ACHN (cell line): ENCODE results near the gene ACOX1.

Source experiments
- DNase-seq: peaks from one replicate; pipeline ENCODE4 v3.0.0-alpha.2; 2015
- in situ Hi-C: cut with HindIII; loops from 2 replicates; pipeline ENCODE4 v1.10.0; 2017; ENCODE audit warnings: low sequenced_read_pairs, low pct_ligation_motif_present, low pct_unique_long_range_greater_than_20kb

The ACOX1 gene

DNA sequence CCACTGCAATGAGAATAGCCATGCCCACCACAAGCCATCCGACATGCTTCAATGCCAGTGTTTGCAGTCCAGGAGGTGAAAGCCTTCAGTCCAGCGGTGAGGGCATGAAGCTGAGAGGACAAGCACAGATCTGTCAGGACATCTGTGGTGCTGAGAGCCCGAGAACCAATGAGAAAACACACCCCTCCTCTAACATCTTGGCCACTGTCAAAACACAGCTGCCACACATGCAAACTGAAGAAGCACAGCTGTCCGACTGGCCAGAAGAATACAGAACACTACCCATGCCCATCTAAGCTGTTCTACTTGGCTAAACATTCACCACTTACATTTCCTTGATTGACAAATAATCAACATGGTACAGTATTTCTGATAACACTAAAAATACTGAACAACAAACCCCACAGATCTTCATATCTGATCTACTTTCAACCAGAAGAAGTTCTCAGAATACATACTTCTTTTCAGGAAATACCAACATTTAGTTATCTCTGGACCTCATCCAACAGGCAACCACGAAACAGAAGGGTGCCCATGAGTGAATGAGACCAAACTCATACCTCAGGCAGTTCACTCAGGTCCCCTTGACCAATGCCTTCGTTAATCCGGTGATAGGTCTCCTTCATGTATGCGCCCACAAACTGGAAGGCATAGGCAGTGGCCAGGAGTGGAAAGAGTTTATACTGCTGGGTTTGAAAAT, 28.0 kb downstream of the ACOX1 start:
- peak; percentile 71 for DNase-seq
- in situ Hi-C loops: no loop called here

DNA sequence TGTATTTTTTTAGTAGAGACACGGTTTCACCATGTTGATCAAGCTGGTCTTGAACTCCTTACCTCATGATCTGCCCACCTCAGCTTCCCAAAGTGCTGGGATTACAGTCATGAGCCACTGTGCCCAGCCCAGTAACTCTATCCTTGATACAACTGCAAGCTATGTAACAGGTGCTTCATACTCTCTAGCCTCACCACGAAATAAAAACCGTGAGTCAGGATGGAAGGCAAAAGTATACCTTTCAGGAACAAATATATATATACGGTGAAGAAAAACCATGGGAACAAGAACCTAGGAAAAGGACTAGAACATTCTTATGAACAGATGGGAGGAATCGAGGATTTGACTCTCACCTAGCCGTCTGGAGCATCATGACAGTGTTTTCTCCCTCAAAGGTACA, 28.5 kb downstream of the ACOX1 start:
- in situ Hi-C loops: no loop called here
- no peak for DNase-seq

DNA sequence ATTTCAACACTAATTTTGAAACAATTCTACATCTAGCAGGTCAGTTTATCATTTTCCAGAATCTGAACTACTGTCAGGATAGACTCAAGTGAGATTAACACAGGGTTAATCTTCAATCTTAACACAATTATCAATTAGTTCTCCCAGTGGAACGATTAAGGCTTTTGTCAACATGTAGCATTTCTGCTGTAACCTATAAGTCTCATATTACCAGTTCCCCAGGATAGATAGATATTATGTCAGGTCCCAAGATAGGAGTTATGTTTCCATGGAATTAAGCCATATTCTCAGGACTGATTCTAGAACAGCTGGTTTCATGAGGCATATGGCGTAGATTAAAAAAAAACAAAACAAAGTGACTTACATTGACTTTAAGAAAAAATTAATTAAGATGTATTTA, 33.8 kb downstream of the ACOX1 start:
- DNase-seq: no peak
- in situ Hi-C loops: no loop called here

DNA sequence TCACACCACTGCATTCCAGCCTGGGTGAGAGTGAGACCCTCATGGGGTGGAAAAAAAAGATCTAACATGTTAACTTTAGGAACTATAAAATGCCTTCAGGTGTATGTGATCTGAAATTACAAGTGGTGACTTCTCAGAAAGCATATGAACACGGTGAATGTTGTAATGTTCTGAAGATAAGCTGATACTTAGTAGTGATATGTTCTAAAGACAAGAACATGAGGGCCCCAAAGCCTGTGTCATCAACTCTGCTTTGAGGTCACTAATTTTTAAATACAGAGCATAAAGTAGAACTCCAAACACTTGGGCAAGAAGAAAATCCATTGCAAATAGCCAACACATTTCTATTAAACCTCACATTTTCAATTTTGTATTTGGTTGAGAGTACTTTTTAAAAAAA, 35.5 kb downstream of the ACOX1 start:
- DNase-seq: no peak
- in situ Hi-C loops: no loop called here

DNA sequence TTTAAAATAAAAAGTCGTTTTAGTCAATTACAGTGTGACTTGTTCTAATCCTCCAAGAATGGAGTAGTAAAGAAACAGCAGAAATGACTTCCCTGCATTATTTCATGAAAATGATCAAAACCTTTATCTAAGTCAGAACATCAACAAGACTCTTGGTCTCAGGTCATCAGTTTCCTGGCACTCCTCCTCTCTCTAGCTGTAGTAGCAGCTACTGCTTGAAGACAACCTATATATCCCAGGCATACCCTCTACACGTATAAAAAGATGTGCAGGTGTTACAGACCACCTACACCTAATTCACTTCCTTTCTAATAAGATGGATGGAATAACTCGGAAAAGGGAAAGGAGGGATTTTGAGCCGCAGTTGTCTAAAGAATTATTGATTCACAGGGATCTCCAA, 36.5 kb downstream of the ACOX1 start:
- in situ Hi-C loops: no loop called here
- DNase-seq: no peak

DNA sequence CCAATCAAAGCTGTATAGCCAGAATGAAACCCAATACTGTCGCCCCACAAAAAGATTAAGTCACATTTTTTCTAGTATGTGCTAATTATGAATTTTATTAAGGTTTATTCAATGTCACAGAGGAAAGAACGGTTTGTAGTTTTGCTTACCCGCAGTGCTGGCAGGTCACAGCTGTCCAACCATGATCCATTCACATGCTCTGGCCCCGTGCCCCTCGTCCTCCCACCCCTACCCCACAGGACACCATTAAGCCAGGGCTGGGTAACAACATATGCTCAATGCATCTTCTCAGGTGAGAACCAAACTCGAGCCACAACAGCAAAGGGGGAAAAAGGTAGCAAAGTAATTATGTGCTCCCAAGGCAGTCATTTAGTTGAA, 37.5 kb downstream of the ACOX1 start:
- in situ Hi-C loops: no loop called here
- no peak for DNase-seq

DNA sequence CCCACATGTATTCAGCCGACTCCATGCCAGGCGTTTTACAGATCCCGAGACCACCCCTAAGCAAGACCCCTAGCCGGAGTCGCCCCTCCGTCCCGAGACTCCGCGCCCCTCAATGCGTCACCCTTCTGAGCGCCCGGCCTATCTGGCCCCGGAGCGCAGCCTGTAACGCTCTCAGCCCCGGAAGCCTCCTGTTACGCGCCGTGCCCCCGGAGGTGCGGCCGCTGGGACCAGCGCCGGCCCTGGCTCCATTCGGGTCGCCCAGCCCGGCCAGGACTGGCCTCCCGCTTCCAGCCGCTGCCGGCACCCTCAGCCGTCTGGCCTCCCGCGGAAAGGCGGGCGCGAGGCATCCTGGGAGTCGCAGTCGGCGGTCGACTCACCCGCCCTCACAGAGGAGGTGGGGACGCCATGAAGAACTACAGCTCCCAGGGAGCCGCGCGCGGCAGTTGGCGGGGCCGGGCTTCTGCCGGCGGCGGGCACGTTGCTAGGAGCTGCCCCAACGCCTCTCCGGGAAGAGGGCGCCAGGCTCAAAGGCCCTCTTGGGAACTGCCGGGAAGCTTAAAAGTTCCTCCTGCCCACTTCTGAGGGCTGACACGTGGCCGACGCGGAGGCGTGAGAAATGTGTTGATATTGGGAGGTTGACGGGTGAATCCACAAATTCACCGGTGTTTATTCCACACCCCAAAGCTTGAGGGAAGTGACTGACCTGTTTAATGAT, 38.1 kb downstream of the ACOX1 start, which contains the start of gene FBF1:
TSS of gene FBF1 (minus strand) at position 316 of the 715 bp plus-strand sequence. CDS start 2,893 bp downstream, outside the sequence.
- in situ Hi-C loops: no loop called here
- peak; percentile 96 for DNase-seq

DNA sequence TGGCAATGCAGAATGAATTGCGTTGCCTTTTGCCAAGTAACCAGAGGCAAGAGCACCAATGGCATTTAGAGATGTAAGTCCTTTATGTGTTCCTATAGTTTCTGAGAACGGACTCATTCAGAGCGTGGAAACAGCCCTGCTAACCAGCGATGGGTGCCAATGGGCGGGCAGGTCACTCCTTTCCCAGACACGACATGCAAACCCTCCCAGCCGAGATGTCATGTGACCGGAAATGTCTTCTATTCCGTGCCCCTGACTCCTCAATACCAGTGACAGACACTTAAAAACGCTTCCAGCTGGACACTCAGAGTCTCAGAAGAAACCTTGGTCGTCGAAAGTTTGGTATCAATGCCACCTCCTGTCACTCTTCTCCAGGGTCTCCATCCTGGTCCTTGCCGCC, 41.3 kb downstream of the ACOX1 start:
- in situ Hi-C loops: no loop called here
- DNase-seq: no peak

DNA sequence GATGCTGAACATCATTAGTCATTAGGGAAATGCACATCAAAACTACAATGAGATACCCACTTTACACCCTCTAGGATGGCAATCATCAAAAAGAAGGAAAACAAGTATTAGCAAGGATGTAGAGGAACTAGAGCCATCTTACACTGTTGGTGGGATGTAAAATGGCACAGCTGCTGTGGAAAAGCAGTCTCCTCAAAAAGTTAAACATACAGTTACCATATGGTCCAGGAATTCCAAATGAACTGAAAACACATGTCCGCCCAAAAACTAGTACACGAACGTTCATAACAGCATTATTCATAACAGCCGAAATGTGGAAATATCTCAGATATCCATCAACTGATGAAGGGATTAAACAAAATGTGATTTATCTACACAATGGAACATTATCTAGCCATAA, 45.2 kb downstream of the ACOX1 start:
- in situ Hi-C loops: no loop called here

DNA sequence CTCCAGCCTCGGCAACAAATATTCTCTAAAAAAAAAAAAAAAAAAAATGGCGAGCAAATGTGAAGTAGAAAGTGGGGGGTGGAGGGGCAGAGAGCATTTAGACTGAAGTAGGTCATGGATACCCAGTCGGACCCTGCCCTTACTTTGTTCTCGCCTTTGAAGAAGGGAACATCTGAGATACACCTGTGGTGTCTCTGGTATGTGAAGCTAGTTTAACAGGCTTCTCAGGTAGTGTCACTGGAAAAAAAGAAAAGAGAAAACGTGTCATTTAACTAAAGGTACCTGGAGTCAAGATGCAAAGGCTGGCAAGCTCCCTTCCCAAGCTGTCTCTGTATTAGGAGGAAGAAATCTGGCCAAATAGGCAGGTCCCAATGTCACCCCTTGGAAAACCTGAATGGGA, 46.1 kb downstream of the ACOX1 start:
- in situ Hi-C loops: no loop called here
- DNase-seq: no peak

More for the DNA sequence above, 45.2 kb downstream of the ACOX1 start:
- no peak for DNase-seq

DNA sequence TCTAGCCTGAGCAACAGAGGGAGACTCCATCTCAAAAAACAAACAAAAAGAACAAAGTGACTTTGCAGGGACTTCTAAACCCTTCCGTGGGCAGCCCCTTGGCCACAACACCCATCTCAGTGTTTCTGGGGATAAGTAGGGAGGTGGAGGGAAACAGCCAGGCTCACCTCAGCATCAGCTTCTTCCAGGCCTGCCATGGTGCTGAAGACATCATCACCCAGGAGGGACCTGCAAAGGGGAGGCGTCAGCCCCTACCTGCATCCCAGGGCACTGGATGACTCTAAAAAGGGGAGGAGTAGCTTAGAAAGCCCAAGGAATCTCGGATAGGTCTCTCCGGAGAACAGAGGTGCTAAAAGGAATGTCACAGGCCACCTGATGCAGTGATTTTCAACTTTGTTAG, 47.9 kb downstream of the ACOX1 start:
- DNase-seq: no peak
- in situ Hi-C loops: no loop called here

DNA sequence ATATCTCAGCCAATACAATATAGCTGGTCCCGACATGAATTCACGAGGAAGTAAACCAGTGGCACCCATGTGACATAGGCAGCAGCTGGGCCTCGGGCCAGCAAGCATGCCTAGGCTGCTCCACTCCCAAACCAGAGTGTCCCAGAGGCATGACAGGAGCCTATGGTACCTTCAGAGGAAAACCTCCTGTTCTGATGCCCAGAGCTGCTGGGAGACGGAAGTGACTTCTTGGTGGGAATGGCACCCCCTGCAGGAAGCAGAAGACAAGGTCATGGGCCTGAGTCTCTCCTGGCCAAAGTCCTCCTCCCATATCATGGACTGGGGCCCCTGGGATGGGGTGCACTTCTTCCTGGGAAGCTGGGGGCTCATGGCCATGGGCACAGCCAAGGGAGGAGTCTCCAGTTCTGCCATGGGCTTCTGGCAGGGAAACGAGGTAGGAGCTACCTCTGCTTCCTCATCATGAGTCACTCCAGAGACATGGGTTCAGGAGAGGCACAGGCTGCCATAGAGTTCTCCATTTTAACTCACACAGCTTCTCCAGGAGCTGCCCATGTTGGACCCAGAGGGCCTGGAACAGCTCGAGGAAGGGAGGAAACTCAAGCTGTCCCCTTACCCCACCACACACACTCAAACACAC, 51.6 kb downstream of the ACOX1 start:
- in situ Hi-C loops: no loop called here
- DNase-seq: peak; percentile 19

DNA sequence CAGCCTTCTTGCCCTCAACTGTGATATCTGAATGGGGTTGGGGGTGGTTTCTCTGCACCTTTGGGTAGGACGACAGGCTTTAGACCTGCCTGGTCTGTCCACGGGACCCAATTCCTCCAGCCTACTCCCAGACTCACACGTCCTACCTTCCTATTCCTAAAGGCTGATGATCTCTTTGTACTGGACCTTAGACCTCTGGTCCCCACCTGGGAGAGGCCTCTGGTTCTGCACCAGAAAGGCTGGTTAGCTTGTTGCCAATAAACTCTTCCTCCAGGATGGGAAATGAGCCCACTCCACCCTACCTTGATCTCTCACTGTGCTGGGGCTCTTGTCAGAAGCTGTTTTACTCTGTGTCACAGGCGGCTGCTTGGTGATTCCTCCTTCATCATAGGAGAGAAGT, 52.5 kb downstream of the ACOX1 start:
- in situ Hi-C loops: no loop called here
- no peak for DNase-seq

DNA sequence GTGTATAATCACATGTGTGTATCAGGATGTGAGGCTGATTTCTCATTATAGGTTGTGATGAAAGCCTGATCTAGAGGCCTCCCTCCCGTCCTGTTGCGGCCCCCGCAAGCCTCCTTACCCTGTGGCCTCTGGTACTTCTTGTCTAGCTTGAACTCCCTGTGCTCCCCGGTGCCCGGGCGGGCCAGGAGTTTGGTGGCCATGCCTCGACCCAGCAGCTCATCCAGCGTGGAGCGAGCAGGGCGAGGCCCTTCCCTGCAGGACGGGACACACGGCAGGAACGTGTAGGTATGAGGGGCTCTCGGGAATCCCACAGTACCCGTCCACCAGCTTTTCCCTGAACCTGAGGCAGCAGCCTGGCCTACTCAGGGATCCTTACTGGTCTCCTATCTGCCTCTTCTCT, 53.1 kb downstream of the ACOX1 start:
- in situ Hi-C loops: no loop called here

DNA sequence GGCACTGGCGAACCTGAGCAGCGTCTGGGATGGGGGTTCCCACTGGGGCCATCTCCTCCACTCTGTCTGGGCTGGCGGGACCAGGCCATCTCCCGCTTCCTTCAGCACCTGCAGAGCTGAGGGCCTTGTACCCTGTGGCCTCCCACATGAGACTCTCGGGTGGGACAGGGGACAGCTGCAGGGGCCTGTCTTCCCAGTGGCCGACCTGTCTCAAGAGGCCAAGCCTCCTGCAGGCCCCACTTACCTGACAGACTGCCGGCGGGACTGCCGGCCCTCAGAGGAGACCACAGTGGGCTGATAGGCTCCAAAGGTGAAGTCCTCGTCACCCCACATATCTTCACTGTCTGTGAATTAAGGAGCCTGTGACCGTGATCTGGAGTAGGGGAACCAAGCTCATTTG, 53.9 kb downstream of the ACOX1 start:
- DNase-seq: no peak
- in situ Hi-C loops: no loop called here

More for the DNA sequence above, 53.1 kb downstream of the ACOX1 start:
- no peak for DNase-seq

DNA sequence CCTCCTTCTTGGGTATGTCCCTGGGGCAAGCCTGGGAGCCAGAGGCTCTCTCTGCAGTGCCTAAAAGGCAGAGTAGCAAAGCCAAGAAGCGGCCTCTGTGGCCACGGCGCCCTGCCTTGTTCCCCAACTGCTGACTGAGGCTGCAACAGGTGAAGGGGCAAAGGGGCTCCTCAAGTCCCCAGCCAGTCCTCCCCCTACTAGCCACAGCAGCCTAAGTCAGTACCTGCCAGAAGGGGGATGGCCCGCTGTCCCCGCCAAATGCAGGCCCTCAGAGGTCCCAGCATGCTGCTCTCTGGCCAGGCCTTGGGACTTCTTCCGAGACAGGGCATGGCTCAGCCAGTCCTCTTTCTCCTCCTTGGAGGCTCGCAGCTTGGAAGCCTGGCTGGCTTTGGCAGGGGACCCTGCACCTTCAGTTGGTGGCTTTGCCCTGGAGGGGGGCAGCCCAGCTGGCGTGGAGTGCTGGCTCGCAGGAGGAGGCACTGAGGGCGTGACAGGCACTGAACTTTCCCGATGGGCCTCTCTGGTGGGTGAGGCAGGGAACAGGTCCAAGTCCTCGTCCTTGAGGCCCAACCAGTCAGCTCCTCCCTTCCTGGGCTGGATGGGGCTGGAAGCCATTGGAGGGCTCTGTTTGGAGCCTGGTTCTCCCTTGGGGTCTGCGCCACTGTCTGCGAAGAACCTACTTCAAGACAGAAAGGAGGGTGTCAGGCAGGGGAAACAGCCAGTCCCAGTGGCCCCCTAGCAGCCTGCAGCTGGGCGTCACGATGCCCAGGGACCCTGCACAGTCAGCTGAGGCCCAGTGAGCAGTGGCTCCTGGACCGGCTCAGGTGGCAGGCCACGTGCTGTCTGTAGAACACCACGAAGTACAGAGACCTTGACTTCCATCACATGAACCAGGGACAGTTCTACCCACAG, 55.7 kb downstream of the ACOX1 start:
- no peak for DNase-seq
- in situ Hi-C loops: no loop called here

DNA sequence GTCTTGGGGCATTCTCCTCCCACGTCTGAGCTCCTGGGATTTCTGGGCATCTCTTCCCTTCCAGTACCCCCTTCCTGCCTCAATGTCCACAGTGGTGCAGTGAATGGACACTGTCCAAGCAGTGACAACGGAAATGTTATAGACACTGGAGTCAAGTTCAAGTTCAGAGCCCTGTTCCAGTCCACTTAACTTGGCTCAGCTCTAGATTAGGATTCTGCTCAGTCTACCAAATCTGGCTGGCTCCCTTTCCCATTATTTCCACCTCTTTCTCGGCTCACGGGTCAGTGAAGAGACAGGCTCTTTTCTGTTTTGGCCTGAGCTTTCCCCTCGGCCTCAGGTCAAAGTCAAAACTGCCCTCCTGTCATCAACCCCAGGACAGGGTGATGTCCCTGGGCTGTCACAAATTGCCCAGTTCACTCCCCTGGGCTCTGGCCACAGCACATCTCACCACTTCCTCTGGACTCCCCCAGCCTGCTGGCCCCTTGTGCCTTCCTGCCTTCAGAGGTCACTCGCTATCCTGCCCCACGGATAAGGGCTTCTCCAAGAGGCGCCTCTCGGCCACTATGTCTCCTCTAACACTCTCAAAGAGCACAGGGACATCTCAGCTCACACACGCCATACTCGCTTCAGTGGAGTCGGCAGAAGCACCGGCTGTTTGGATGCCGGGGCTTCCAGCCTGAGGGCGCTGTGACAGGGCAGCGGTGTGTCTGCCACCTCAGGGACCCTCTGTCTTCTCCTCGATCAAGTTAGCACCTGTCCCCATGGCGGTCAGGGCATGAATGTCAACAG, 56.6 kb downstream of the ACOX1 start:
- no peak for DNase-seq
- in situ Hi-C loops: no loop called here

DNA sequence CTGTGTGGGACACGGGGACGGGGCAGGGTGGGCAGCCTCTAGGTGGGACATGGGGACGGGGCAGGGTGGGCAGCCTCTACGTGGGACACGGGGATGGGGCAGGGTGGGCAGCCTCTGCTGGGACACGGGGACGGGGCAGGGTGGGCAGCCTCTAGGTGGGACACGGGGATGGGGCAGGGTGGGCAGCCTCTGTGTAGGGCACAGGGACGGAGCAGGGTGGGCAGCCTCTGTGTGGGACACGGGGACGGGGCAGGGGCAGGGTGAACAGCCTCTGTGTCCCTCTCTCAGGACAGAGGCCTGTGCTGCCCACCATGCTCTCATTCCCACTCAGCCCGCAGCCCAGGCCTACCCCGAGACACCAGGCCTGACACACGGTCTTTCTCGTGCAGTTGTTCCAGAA, 57.4 kb downstream of the ACOX1 start:
- in situ Hi-C loops: no loop called here
- DNase-seq: no peak
